ENCODE data around the gene SULT2B1.

Gene SULT2B1

GRCh38 chr19:48510421-48511268 lies 41.3 kb upstream of the SULT2B1 start:
- peak overlapping the region; percentile 14 for H3K4me3 ChIP-seq (replicated peaks; ENCODE audit: low read depth, low read length)
- TF ChIP-seq CTCF (IDR thresholded peaks at IDR 0.05; ENCODE audit: low read length, missing control alignments): no peak
- peak; percentile 53 for DNase-seq (ENCODE audit: low read depth)

GRCh38 chr19:48511321-48511731 lies 40.6 kb upstream of the SULT2B1 start:
- DNase-seq (ENCODE audit: low read depth): no peak
- no peak for TF ChIP-seq CTCF (IDR thresholded peaks at IDR 0.05; ENCODE audit: low read length, missing control alignments)
- H3K4me3 ChIP-seq (replicated peaks; ENCODE audit: low read depth, low read length): no peak overlapping the region

DNA sequence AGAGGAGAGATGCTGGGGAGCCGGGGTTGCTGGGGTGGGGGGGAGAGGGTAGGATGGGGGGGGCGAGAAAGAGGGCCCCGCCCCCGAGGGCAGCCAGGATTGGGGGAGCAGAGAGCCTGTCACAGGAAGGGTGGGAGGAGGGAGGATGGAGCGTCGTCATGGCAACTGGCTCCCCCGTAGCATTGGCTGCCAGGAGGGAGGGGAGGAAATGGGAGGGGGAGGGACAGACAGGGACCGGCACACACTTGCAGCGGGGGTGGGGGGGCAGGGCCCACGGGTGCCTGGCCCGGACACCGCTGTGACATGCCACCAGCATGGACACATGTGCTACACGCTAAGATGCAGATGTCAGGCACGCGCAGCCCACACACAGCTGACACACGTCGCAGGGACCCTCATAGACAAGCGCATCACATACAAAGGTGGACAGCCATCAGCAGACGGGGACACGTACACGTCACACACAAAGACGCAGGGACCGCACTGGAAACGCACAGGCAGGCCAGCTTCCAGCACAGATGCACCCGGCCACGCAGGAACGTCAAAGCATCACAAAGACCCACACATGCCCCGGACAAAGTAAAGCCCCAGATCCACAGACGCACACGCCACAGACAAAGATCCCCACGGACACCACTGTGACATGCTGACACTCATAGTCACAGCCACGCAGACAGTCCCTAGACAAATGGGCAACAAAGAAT lies 40.0 kb upstream of the SULT2B1 start, which contains the start of gene LMTK3:
TSS of gene LMTK3 (minus strand) at position 36 of the 704 bp plus-strand sequence. CDS start 259 bp downstream, outside the sequence.
- no peak for TF ChIP-seq CTCF (IDR thresholded peaks at IDR 0.05; ENCODE audit: low read length, missing control alignments)
- peak; percentile 42 for DNase-seq (ENCODE audit: low read depth)
- H3K4me3 ChIP-seq (replicated peaks; ENCODE audit: low read depth, low read length): peak within 1 kb of the TSS; percentile 14

GRCh38 chr19:48512504-48513288 lies 39.3 kb upstream of the SULT2B1 start:
- DNase-seq (ENCODE audit: low read depth): no peak
- no peak for TF ChIP-seq CTCF (IDR thresholded peaks at IDR 0.05; ENCODE audit: low read length, missing control alignments)
- no peak overlapping the region for H3K4me3 ChIP-seq (replicated peaks; ENCODE audit: low read depth, low read length)

DNA sequence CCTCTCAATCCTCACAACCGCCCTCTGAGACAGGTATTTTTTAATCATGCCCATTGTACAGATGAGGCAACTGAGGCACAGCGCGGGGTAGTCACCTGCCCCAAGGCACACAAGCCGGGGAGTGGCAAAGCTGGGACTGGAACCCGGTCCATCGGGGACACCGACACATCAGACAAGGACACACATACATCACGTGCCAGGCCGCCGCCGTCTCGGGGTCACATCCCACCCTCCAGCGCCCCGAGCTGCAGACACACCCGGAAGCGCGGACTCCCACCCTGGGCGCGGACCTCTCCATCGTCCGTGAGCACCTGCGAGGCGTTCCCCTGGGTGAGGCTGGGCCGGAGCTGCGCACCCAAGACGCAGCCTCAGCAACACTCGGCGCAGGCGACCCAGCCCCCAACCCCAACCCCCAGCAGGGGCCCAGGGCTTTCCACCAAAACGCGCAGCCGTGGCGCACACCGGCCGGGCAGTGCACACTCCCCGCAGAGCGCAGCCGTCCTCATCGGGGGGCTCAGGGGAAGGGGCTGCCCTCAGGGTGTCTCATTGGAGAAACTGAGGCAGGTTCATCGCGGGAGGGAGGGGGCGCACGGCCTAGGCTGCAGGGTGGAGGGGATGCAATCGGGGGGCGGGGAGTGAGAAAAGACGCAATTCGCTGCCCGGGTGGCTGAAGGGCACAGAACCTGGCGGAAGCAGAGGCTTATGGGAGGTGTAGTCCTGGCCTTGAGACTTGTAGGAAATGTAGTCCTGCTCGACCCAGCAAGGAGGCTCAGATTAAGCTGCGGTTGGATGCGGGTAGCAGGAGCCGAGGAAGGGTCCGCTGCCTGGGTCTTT lies 38.5 kb upstream of the SULT2B1 start:
- H3K4me3 ChIP-seq (replicated peaks; ENCODE audit: low read depth, low read length): peak overlapping the region; percentile 66
- TF ChIP-seq CTCF (IDR thresholded peaks at IDR 0.05; ENCODE audit: low read length, missing control alignments): no peak
- peak; percentile 72 for DNase-seq (ENCODE audit: low read depth)

GRCh38 chr19:48514123-48514458 lies 37.9 kb upstream of the SULT2B1 start:
- no peak for TF ChIP-seq CTCF (IDR thresholded peaks at IDR 0.05; ENCODE audit: low read length, missing control alignments)
- no peak overlapping the region for H3K4me3 ChIP-seq (replicated peaks; ENCODE audit: low read depth, low read length)
- no peak for DNase-seq (ENCODE audit: low read depth)

Data from fibroblast of pulmonary artery (primary cell).